ENCODE results near the gene GLUD1.
"Not testable (repeated sequence)": the region's sequence is repeated elsewhere in the genome, so short reads cannot be mapped to it uniquely, and the experiment has no call there.

Gene GLUD1

GRCh38 chr10:87053577-87054181 lies 41.0 kb downstream of the GLUD1 start:
- DNase-seq (ENCODE audit: low spot score) = no peak
- TF ChIP-seq CTCF (IDR thresholded peaks at IDR 0.05; ENCODE audit: extremely low read depth, missing control alignments) = no peak

- no peak for DNase-seq (ENCODE audit: low spot score)
- TF ChIP-seq CTCF (IDR thresholded peaks at IDR 0.05; ENCODE audit: extremely low read depth, missing control alignments) = no peak
These were observed 41.5 kb downstream of the GLUD1 start for GRCh38 chr10:87053111-87053510.

- TF ChIP-seq CTCF (IDR thresholded peaks at IDR 0.05; ENCODE audit: extremely low read depth, missing control alignments) = no peak
These were observed 49.2 kb downstream of the GLUD1 start for GRCh38 chr10:87045434-87045938.

GRCh38 chr10:87043579-87043978 lies 51.1 kb downstream of the GLUD1 start:
- DNase-seq (ENCODE audit: low spot score) = not testable (repeated sequence)

More at GRCh38 chr10:87045434-87045938, 49.2 kb downstream of the GLUD1 start:
- DNase-seq (ENCODE audit: low spot score) = no peak

- TF ChIP-seq CTCF (IDR thresholded peaks at IDR 0.05; ENCODE audit: extremely low read depth, missing control alignments) = no peak
- no peak for DNase-seq (ENCODE audit: low spot score)
These were observed 55.9 kb downstream of the GLUD1 start for GRCh38 chr10:87038786-87039185.

GRCh38 chr10:87038286-87038717 lies 56.3 kb downstream of the GLUD1 start:
- no peak for DNase-seq (ENCODE audit: low spot score)
- no peak for TF ChIP-seq CTCF (IDR thresholded peaks at IDR 0.05; ENCODE audit: extremely low read depth, missing control alignments)

- no peak for DNase-seq (ENCODE audit: low spot score)
- no peak for TF ChIP-seq CTCF (IDR thresholded peaks at IDR 0.05; ENCODE audit: extremely low read depth, missing control alignments)
These were observed 58.0 kb downstream of the GLUD1 start for GRCh38 chr10:87036623-87037022.

Measured in GM20000 (cell line).